Measurements from ENCODE around the gene CALML3.

CALML3 gene

DNA sequence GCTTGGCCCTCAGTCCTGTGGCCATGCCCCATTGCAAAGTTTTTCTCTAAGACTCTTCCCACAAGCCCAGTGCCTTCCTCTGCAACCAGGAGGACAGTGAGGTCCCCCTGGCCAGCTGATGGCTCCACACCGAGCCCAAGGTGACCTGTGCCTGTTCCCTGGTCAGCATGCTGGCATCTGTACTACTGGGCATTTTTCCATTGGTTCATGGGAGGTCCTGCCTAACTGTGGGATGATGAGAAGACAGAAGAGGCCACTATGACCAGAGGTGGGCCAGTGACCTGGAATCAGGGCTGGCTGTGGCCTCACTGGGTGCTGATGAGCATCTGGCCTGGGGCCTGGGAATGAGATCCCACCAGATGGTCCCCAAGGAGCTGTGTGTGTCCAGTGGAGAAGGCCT lies 20.2 kb downstream of the CALML3 start:
- no peak for DNase-seq

DNA sequence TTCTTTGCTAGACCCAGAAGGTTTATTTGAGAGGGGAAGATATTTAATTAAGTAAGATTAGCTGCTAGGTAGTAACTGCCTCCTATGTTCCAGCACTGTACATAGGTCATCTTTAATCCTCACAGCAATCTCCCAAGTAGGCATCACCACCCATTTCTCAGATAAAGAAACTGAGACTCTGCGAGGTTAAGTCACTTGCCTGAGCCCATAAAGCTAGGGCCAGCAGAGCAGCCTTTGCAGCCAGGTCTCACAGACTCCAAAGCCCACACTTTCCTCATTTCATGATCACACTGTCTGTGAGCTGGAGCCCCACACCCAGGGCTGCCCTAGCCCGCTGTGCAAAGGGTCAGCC lies 20.6 kb downstream of the CALML3 start:
- no peak for DNase-seq

DNA sequence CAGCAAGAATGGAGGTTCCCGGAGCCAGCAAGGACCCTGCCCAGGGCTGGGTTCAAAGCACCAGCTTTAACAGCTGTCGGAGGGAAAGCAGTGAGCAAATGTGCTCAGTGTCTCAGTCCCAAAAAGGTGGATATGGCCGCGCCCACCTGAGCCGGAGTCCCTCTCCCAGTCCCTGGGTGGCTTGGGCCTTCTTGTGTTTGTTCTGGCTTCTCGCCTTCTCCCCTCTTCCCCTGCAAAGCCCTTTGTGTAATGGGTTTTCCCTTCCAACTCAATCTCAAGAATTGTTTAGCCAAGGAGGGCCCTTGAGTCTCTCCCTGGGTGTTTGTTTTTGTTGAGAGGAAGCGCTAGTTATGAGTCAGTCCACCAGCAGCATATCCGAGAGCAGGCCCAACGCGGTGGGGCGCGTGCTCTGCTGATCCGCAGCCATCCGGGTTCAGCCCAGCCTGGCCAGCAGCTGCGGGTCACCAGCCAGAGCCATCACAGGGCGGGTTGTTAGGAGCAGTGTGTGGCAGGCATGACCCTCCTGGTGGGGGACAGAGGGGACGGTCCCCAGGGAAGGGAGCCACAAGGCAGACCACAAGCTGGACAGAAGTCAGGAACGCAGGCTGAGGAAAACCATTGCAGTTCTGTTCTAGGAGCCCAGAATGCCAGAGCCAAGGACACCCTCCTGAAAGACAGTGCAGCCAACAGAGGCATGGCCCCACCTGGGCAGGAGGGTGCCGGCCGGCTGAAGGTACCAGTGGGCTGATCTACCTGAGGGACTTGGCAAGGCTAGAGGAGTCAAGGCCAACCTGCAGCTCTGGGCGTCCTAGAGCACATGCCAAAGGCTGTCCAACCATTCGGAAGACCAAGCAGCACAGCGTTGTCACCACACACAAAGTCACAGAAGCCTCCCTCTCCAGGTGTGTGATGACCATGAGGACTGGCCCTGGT lies 21.3 kb downstream of the CALML3 start:
- no peak for DNase-seq

DNA sequence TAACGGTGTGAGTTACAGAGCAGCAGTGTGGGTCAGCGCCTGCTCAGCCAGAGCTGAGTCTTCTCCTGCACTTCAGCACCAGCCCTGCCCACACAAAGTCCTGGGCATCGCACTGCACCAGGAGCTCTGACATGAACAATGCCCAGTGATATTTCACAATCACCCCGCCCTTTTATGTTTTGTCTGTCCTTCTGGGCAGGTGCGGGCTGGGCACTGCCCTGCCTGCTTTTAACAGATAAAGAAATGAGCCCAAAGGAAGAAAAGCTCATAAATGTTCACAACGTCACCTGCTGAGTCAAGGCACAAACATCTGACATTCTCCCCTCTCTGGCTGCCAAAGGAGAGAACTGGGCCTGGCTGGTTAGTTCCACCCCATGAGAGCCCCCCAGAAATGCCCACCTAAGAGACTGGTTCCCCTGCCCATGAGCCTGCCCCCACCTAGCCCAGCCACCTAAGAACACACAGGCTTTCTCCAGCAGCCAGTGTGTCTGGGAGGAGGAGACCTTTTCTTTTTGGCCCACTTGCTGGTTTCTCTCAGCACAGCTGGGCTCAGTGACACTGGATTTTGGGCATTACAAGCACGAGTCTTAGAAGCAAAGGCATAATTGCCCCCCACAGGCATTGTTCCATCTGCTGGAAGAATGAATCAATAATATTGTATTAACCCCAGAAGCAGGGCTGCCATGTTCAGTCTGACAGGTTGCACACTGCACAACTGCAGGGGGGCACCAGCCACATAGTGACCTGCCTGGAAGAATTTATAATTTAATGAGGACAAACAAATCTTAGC lies 22.3 kb downstream of the CALML3 start:
- no peak for DNase-seq

DNA sequence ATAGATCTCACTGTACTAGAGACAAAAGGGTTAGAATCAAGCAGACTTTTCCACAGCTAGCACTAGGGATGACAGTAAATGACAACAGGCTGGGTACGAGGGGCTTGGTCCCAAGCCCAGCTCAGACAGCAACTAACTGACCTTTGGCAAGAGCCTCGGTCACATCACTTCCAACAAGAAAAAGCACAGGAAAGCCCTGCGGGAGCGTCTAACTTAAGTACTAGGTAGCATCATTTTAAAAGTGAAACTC lies 22.8 kb downstream of the CALML3 start:
- no peak for DNase-seq

DNA sequence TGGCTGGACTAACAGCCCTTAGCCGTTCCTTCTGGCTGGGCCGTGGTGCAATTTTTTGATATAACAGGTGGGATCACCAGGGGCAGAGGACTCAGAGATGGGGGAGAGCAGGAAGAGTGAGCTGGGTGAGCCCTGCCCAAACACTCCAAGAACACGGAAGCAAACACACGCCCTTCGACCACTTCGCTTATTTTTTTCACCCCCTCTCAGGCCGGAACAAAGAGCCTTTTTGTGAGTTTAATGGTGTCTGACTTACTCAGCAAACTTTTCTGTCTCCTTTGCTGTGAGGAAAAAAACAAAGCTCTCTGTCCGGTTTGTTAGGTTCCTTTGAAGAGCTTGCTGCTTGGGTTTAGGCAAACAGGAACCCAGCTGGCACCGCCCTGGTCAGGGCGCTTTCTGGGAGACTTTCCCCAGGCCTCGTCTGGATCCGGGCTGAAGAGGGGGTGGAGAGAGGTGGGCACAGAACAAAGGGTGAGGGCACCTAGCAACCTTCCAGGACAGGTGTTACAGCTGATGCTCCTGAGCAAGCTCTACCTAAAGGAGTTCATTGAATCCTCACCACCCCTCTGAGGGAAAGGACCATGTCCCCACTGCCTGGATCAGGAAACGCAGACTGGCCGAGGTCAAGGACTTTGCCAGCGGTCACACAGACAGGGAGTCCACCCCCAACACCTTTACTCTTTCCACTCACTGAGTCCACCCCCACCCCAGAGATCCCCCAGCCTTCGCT lies 23.3 kb downstream of the CALML3 start:
- DNase-seq: no peak

DNA sequence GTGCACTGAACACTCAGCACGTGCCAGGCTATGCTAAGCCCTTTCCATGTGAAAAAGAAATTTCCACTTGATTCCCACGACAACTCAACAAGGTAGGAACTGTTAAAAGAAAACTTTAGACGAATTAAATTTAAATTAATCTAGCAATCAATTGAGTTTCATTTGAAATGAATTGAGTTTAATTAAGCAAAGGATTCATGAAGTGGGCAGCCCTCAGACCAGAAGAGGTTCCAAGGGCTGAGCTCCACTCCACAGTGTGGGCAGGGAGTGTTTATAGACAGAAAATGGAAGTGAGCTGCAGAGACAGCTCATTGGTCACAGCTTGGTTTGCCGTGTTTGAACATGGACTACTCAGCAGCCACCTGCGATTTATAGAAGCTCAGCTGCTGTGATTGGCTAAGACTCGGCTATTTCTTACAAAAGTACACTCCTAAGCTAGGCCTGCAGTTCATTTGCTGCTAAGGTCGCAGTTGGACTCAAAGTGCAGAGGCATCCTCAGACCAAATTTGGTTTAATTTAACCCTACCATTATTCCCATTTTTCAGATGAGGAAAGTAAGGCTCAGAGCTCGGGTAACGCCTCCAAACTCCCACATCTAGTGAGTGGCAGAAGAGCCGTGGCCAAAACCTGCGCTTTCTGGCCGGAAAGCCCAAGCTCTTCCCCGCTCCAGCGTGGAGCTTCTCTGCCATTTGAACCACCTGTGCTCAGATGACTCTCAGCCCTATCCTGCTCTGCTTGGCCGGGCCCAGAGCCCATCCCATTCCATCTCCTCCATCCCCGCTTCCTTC lies 24.9 kb downstream of the CALML3 start:
- DNase-seq: no peak

DNA sequence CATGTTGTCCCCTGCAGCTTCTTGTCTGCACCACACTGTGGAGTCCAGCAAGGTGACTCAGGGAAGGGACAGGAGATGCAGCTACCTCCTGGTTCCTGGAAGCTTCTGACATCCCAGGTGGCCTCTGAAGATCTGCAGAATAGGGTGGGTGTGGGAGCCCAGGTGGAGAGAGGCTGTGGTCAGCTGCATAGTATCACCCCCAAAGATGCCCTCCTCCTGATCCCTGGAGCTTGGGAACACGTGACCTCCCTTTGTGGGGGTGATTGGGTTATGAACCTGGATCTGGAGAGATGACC lies 25.4 kb downstream of the CALML3 start:
- DNase-seq: no peak

DNA sequence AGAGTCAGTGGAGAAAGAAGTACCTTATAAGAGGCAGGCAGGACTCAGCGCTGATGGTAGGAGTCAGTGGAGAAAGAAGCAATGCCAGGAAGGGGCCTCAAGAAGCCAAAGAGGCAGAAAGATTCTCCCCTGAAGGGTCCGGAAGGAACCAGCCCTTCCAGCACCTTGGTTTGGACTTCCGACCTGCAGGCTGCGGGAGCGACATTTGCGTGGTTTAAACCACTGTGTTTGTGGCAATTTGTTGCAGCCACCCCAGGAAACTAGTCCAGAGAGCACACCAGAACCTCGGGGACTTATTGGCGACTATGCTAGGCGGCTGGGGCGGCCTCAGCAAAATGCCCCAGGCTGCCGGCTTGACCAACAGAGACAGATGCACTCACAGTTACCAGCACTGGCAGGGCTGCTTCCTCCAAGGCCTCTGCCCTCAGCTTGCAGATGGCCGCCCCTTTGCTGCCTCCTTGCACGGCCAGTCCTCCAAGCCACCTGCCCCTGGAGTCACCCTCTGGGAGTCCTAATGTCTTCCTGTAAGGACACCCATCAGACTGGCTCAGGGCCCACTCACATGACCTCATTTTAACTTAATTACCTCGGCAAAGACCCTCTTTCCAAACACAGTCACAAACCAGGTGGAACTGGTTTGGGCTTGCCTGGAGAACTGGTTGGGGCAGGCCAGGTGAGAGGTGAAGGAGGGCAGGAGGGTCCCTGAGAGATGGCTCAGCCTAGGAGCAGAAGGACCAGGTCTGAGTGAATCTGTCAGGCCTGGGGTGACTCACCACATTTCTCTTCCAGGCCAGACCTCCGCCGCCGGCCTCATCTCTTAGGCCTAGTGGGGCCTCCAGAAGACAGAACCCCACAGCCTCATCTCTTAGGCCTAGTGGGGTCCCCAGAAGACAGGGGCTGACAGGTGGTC lies 26.1 kb downstream of the CALML3 start:
- DNase-seq: no peak

DNA sequence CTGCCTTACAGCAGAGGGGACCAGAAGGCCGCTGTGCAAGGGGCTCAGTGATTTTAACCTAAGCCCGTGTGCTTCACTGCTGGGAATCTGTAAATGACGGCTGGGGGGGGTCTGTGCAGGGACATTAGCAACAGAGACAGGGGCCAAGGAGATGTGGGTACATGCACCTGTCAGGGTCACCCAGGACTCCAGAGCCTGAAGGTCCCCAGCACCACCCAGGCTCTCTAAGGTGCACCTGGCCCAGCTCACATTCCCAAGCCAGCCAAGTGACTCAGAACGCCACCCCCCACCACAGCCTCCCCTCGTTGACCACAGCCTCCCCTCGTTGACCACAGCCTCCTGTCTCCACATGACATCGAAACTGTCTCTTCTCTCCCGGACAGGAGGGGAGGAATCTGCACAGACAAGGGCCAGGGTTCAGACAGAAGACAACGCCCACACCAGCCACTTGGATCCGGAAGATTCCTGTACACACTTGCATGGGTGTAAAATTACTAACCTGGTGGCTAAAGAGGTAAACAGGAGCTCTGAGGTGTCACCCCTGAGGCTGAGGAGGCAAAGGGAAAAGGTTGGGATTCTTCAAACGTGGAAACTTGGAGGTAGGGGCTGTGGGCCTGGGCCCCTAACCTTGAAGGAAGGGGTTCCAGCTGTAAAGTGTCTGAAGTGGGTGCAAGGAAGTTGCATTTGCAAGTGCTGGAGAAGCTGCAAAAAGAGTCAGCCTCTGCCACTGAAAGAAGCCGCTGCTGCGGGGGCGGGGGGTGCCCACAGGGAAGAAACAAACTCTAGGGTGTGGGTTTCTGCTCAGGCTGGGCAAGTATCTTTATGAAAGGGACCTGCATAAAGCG lies 27.0 kb downstream of the CALML3 start:
- peak; percentile 68 for DNase-seq

DNA sequence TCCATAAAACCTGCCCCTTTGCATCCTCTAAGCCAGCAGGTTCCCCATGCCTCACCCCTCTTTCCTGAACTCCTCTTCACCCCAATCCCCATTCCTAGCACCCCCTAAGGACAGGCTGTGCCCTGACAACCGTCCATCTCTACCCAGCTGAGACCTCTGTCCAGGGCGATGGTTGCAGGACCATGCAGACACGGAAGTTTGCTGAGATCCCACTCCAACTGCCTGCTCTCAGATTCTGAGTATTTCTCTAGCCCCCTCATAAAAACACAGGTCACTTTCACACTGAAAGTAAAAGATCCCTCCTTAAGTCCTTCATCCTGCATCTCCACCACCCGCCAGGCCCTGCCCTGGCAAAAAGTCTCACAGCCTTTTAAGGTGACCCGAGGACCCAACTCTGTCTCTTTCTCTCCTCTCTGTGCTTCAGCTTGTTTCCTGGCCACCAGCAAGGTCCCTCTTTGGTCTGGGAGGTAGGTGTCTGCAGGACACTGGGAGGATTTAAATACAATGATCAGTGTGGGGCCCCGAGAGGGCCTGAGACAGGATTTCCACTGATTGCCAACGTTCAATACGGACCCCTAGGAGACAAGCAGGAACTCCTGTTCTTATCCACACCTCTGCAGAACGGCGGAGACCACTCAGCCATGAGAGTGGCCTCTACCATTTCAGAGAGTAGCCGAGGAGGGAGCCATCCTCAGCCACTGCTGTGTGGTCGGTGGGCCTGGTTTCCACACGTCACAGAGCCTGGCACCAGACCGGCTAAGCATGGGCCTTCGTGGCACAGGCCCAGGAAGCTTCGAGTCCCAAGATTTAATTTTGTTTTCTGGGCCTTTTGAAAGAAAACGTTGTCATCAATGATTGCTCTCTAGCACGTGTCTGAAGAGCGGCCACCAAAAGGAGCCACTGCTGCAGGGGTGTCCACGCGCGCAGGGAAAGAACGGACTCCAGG lies 27.9 kb downstream of the CALML3 start:
- DNase-seq: no peak

DNA sequence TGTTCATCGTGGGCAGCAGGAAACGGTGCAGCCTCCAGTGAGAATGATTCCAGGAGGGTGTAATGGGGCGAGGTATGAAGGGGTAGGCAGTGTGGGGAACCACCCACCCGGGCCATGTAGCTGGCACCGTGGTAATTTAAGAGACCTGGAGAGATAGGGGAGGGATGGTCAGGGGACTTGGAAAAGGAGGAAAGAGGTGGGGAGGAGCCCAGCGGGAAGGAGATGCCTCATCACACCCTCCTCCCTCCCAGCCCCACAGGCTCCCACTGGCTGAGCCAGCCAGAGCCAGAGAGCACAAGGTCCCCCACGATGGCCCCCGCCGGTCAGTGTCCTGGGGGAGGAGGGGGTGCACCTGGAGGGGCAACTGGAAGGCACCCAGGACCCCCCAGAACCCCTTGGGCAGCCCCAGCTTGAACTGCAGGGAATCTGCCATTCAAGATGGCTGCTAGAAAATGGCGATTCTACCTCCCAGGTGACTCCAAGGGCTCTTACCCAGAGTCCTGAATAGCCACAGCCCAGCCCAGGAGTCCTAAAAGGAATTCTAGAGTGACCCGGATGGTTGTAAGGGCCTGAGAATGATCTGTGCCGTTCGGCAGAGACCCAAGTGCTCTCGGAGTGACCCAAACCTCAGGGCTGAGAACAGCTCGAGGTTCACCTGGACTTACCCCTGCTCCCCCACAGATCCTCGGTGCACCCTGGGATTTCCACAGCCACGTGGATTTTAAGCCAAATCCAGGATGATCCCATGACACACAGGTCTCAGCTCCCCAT lies 28.8 kb downstream of the CALML3 start:
- no peak for DNase-seq

DNA sequence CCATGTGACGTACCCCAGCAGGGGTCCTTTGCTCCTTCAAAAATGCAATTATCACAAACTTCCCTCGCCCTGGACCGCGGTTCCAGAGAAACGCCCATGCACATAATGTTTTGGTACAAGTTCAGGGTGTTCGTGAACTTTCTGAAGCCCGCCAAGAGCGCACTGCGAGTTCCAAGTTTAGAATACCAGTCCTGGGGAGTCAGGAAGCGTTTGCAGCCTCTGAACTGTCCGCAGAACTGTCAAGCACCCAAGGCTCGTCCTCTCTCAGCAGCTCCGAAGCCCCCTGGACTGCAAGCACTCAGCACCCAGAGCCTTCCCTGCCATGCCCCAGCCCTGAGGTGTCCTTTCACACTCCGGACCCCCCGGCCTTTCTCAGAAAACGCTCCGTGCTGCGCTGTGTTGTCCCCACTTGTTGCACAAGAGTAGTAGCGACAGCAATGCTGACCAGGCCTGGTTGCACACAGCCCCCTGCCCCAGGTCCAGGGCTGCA lies 30.3 kb downstream of the CALML3 start:
- DNase-seq: no peak

DNA sequence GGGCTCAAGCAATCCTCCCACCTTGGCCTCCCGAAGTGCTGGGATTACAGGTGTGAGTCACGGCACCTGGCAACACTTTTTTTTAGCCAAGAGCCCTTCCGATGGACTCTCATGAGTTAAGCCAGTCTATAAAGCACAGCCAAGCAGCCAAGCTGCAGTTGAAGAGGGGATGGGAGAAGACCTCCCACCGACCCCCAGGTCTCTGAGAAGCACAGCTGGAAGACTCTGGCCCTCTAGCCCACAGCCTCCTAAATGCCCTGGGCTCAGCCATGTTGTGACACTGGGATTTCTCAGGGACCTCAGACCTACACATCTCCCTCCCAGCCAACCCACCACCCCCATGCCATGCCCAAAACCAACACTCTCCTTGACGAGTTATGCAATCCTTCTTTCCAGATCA lies 31.1 kb downstream of the CALML3 start:
- no peak for DNase-seq

DNA sequence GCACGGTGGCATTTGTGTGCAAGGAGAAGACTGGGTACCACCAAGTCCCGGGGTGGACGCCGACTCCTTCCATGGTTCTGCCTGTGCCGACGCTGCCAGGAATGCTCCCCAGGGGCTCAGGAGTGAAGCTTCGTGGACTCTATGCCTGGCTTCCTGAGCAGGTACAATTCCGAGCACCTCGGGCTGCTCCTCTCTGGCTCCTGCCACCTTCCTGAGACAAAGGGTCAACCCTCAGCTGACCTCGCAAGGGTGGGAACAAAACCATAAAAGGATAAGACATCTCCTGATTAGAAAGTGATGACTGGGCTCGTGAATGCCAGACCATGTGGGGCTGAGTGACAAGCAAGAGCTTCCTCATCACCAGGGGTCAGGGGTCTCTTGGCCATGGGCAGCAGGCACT lies 31.8 kb downstream of the CALML3 start:
- no peak for DNase-seq

DNA sequence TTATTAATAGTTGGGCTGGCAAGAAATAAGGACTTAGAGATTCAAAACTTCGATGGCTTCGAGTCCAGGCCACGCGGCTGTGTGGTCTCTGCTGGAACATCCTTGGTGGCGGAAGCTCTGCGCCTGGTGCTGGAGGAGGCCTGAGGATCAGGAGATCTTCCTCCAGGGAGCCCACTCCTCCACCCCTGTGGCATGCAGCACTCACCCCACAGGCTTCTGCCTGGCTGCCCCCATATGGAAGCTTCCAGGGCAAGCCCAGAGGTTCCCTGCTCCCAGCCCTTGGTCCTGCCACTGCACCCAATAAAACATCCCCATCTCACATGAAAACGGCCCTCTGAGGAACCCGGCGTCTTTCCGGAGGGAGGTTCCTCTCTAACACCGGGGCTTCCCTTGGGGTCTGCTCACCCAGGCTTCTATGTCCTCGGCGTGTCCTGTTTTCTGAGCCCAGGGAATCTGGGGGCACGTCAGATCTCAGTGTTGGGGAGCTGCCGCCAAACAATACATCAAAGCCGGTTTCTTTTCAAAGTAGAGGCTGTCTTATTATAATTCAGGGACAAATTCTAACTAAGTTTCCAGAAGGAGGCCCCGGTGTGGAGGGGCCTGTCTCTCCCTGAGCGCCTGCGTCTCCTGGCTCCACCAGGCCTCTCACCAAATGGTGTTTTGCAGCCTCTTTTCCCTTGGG lies 32.4 kb downstream of the CALML3 start:
- DNase-seq: no peak

DNA sequence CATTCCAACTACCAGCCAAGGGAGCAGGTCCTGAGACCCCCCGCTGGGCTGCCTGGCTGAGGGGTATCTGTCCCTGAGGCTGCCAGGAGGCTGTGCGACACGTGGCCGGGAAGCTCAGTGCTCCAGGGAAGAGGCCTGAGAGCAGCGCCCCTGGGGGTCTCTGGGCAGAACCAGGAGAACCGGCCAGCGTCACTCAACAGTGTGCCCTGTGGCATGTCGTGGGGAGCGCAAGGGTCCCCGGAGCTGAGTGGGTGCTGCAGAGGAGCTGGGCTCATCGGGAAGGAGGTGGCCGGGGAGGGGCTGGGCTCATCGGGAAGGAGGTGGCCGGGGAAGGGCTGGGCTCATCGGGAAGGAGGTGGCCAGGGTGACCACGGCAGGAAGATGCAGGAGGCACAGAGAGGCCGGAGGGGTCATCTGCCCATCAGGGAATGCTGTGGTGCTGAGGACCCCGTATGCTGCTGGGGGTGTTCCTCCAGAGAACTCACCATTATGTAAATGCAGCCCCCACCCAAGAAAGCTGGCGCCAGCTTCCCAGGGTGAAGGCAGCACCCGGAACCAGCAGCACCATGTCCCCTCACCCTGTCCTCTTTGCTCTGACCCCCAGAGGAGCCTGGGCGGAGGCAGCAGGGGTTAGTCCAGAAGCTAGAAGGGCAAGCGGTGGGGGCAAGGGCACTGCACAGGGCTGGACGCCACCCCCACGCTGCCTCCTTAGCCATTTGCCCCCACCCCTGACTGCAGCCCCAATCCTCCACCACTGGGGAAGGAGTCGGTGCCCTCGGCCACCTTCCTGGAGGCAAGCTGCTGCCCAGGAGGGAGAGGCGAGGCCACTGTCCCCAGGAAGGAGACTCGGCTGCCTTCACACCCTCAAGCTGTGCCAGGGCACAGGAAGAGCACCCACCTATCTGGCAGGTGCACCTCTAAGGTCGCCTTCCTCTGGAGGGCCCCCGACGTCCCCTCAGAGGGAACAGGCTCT lies 33.3 kb downstream of the CALML3 start:
- DNase-seq: no peak
